GM12878 (cell line): ENCODE measurements around the gene BARX2. TPM values are rescaled to one million over a fixed set of nuclear protein-coding genes. Genes with fewer than 3 reads are reported as not detected.

Source experiments
- ATAC-seq: fragments of 200-7000 bp; cut with Tn5 transposase; 3 replicates; pipeline ENCODE4 v1.9.1; 2020; ENCODE audit warnings: mild to moderate bottlenecking, moderate library complexity
- BruUV-seq: library from RNA; stranded (reverse); fragments of 400-500 nt; replicated peaks from 2 replicates; lab custom pipeline; 2021; lab: Mats Ljungman, UMichigan
- CTCF ChIA-PET: fragments of 300-600 bp; sonication (Branson Sonifier 250); formaldehyde crosslinking; extraction: SDS; loops from one replicate; lab custom pipeline; 2021; ENCODE audit warnings: inconsistent platforms; lab: Yijun Ruan, JAX
- POLR2A ChIA-PET: fragments of 350-600 bp; formaldehyde crosslinking; extraction: SDS; loops from one replicate; lab custom pipeline; 2021; ENCODE audit warnings: inconsistent platforms; lab: Charles Lee
- RAD21 ChIA-PET: fragments of 300-600 bp; sonication (Branson Sonifier 250); formaldehyde crosslinking; loops from one replicate; lab custom pipeline; 2023; ENCODE audit warnings: antibody characterized with exemption; ENCODE audit not compliant: unreplicated experiment; lab: Charles Lee
- SMC1A ChIA-PET: fragments of 300-600 bp; sonication (Branson Sonifier 250); formaldehyde crosslinking; loops from one replicate; lab custom pipeline; 2023; ENCODE audit not compliant: unreplicated experiment, uncharacterized antibody; lab: Charles Lee
- DNase-seq: peaks from one replicate; pipeline ENCODE4 v3.0.0-alpha.2; 2011; ENCODE audit warnings: low read depth, low spot score
- FAIRE-seq: peaks from 3 replicates; lab custom pipeline; 2011; peaks lifted over from hg19 to GRCh38; lab: Jason Lieb, UNC
- H2AFZ ChIP-seq: 2 replicates; pipeline ENCODE4 v1.6.0; 2011; ENCODE audit warnings: low read depth, low read length, control low read depth; ENCODE audit not compliant: control insufficient read depth
- H3K27ac ChIP-seq: 2 replicates; pipeline ENCODE4 v1.5.1; 2011; ENCODE audit warnings: control low read depth; ENCODE audit not compliant: control insufficient read depth, insufficient read depth
- H3K27me3 ChIP-seq, 2 experiments: replicated peaks in 1 of 2; 2 replicates each; pipeline versions ENCODE4 v1.6.0 to v1.6.1; 2011; ENCODE audit warnings: low read length in 1 of 2; ENCODE audit not compliant: control insufficient read depth in 2 of 2, insufficient read depth in 2 of 2
- H3K36me3 ChIP-seq, 2 experiments: 2 replicates each; pipeline ENCODE4 v1.5.1; 2011; ENCODE audit warnings: low read length in 1 of 2; ENCODE audit not compliant: control insufficient read depth in 2 of 2, insufficient read depth in 2 of 2
- H3K4me1 ChIP-seq: 2 replicates; pipeline ENCODE4 v1.6.1; 2011; ENCODE audit warnings: mild to moderate bottlenecking, low read length, moderate library complexity, mixed read lengths; ENCODE audit not compliant: control insufficient read depth, insufficient read depth
- H3K4me2 ChIP-seq: 2 replicates; pipeline ENCODE4 v1.6.0; 2011; ENCODE audit warnings: control low read depth; ENCODE audit not compliant: control insufficient read depth, insufficient read depth
- H3K4me3 ChIP-seq: fragments of 200-600 bp; sonication (generic); 2 replicates; pipeline ENCODE4 v1.5.1; 2016
- H3K79me2 ChIP-seq: 2 replicates; pipeline ENCODE4 v1.6.0; 2011; ENCODE audit warnings: low read length; ENCODE audit not compliant: control insufficient read depth, insufficient read depth
- H3K9ac ChIP-seq: 2 replicates; pipeline ENCODE4 v1.8.0; 2011; ENCODE audit warnings: low read length, control low read depth, mixed read lengths; ENCODE audit not compliant: control insufficient read depth, insufficient read depth
- H3K9me3 ChIP-seq: replicated peaks from 3 replicates; pipeline ENCODE4 v1.5.1; 2011; ENCODE audit warnings: mild to moderate bottlenecking, low read length; ENCODE audit not compliant: control insufficient read depth, insufficient read depth
- H4K20me1 ChIP-seq: 2 replicates; pipeline ENCODE4 v1.6.0; 2011; ENCODE audit not compliant: control insufficient read depth, insufficient read depth
- BRCA1 ChIP-seq: IDR thresholded peaks from 2 replicates; pipeline ENCODE4 v1.6.1; 2011; ENCODE audit warnings: low read depth, low read length, improper control_type of control experiment
- ESRRA ChIP-seq: IDR thresholded peaks from 2 replicates; pipeline ENCODE4 v1.6.1; 2012; ENCODE audit warnings: mild to moderate bottlenecking, low read length, improper control_type of control experiment
- GABPA ChIP-seq: IDR thresholded peaks from 2 replicates; pipeline ENCODE4 v1.6.1; 2014; ENCODE audit warnings: antibody characterized with exemption, low read depth, mild to moderate bottlenecking, inconsistent platforms
- HDAC2 ChIP-seq: fragments of 200-600 bp; sonication (generic); IDR thresholded peaks from 2 replicates; pipeline ENCODE4 v1.6.1; 2017
- IRF4 ChIP-seq: IDR thresholded peaks from 2 replicates; pipeline ENCODE4 v1.6.1; 2011; ENCODE audit warnings: low read depth, low read length
- KDM1A ChIP-seq: fragments of 200-600 bp; sonication (generic); IDR thresholded peaks from 2 replicates; pipeline ENCODE4 v1.6.1; 2016; ENCODE audit warnings: borderline replicate concordance
- MAX ChIP-seq: IDR thresholded peaks from 2 replicates; pipeline ENCODE4 v1.6.1; 2012; ENCODE audit warnings: low read depth, low read length, improper control_type of control experiment
- MEF2B ChIP-seq: fragments of 450-650 bp; IDR thresholded peaks from 2 replicates; pipeline ENCODE4 v1.6.1; 2018; ENCODE audit warnings: mild to moderate bottlenecking, moderate library complexity; ENCODE audit not compliant: partially characterized antibody, poor library complexity, severe bottlenecking
- MXI1 ChIP-seq: fragments of 150-350 bp; IDR thresholded peaks from 2 replicates; pipeline ENCODE4 v1.6.1; 2011; ENCODE audit warnings: low read depth, mild to moderate bottlenecking, inconsistent platforms, low read length, improper control_type of control experiment
- NFYA ChIP-seq: IDR thresholded peaks from 2 replicates; pipeline ENCODE4 v1.6.1; 2011; ENCODE audit warnings: low read depth, mild to moderate bottlenecking, low read length, improper control_type of control experiment, borderline replicate concordance
- PKNOX1 ChIP-seq: fragments of 450-650 bp; IDR thresholded peaks from 2 replicates; pipeline ENCODE4 v1.6.1; 2016; ENCODE audit warnings: mild to moderate bottlenecking
- REST ChIP-seq: IDR thresholded peaks from 2 replicates; pipeline ENCODE4 v1.6.1; 2012; ENCODE audit warnings: mild to moderate bottlenecking, low read depth, low read length
- USF2 ChIP-seq: IDR thresholded peaks from 2 replicates; pipeline ENCODE4 v1.6.1; 2011; ENCODE audit warnings: low read depth, low read length, improper control_type of control experiment, borderline replicate concordance
- WGBS: methylation state at CpG from one replicate; pipeline ENCODE4 v1.1.6; 2016; ENCODE audit warnings: low lambda C conversion rate; ENCODE audit not compliant: insufficient replicate concordance, insufficient coverage; ENCODE audit errors: missing lambda C conversion rate; 5-methylcytosine and 5-hydroxymethylcytosine counted together
- in situ Hi-C: fragments of 300-500 bp; cut with MboI; formaldehyde crosslinking; loops from 9 replicates; pipeline ENCODE4 v1.14.3; 2018; ENCODE audit warnings: mixed read lengths
- intact Hi-C: fragments of 100-400 bp; cut with micrococcal nuclease; formaldehyde crosslinking; loops from one replicate; pipeline ENCODE4 v1.14.2; 2022; ENCODE audit not compliant: unreplicated experiment
- polyA plus RNA-seq, 11 experiments: library from polyadenylated mRNA; depleted of rRNA in 4 of 11; unstranded in 6 of 11; stranded (reverse) in 5 of 11; fragments of >200 nt; fragmentation: Nextera tagmentation in 4 of 11; fragmentation: Illumina TruSeq in 1 of 11; extraction: Ambion mirVana in 4 of 11; extraction: Trizol in 1 of 11; gene quantifications; 1 replicate in 1 of 11; 2 replicates in 10 of 11; pipeline versions ENCODE4 v1.2.1 to v1.2.3, GENCODE V29; 2011 to 2016; ENCODE audit warnings: inconsistent platforms in 2 of 11, missing spikeins in 2 of 11, low read depth in 1 of 11
- total RNA-seq, 4 experiments: library from RNA; depleted of rRNA in 3 of 4; stranded (reverse); fragments of >200 nt in 3 of 4; fragmentation: Illumina TruSeq in 1 of 4; extraction: Trizol in 1 of 4; gene quantifications; 2 replicates each; pipeline versions ENCODE4 v1.2.1 to v1.2.3, GENCODE V29; 2013 to 2021
- TF ChIP-seq, protein P1 (sequence below): IDR thresholded peaks from 2 replicates; pipeline ENCODE4 v1.6.1; 2011; ENCODE audit warnings: low read depth, mild to moderate bottlenecking, low read length, moderate library complexity, borderline replicate concordance; ENCODE audit errors: extremely low read depth

Gene BARX2
- total and polyA plus RNA-seq, 10 of the 15 experiments (the other 5 are each of a cell fraction or from before 2014, with no cell fraction given) = 0.07 to 0.84 TPM; not detected in 8

DNA sequence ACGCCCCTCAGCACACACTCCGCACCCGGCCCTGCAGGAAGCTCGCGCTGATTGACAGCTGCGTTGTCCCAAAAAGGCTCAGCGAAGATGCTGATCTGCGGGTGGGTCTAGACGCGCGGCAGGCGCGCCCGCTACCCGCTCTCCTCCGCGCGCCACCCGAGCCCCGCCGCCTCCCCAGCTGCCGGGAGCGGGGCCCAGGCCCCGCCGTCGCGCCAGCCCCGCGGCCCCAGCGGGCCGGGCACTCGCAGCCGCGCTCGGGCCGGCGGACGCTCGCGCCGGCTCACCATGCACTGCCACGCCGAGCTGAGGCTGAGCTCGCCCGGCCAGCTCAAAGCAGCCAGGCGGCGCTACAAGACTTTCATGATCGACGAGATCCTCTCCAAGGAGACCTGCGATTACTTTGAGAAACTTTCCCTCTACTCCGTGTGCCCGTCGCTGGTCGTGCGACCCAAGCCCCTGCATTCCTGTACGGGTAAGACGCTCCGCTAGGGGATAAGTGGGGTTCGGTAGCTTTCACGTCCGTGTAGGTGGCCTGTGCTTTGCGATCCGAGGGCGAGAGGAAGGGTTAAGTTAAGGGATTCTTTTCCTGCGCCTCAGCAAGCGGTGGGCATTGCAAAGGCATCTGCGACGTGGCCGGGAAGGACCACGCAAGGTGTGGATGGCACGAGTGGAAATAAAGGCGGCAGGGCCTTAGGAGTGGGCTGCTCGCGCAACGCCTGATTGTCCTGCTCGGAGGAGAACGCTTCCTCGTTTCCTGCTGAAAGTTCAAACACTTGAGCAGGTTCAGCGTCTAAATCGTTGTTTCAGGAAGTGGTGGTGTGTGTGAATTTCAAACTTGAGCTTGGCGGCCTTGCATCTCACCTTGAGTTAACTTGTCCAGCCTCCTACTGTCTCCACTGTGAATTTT is at the start of gene BARX2 (continued):
- TF ChIP-seq, protein P1, sequence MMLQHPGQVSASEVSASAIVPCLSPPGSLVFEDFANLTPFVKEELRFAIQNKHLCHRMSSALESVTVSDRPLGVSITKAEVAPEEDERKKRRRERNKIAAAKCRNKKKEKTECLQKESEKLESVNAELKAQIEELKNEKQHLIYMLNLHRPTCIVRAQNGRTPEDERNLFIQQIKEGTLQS = no peak
- TF ChIP-seq KDM1A = no peak
- TF ChIP-seq NFYA = no peak
- no peak for TF ChIP-seq IRF4
- no peak for TF ChIP-seq USF2
- no peak for TF ChIP-seq HDAC2
- TF ChIP-seq MEF2B = no peak
- no peak for TF ChIP-seq BRCA1
- no peak for TF ChIP-seq PKNOX1
- TF ChIP-seq, all 136 proteins: peak for 3

DNA sequence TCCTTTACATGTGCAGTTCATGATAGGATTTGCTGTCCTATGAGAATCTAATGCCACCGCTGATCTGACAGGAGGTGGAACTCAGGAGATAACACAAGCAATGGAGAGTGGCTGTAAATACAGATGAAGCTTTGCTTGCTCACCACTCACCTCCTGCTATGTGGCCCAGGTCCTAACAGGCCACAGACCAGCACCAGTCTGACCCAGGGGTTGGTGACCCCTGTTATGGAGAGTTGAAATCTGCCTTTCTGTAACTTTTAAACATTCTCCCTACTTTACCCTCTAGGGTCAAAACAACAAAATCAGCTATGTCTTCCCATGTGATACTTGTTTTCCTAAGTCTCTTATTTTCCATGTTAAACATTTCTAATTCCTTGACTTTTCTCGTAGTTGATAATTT is 48.7 kb upstream of the BARX2 start:
- BruUV-seq = no TSS peak
- Histone ChIP-seq H3K27ac (no peak overlapping the region), H3K9ac (no peak overlapping the region), H3K9me3 (no peaks in the 10 kb centered on the region), H3K4me2 (no peak overlapping the region), H3K36me3 (no peaks in the 10 kb centered on the region), H3K4me1 (no peaks in the 10 kb centered on the region), H3K4me3 (no peak overlapping the region), H2AFZ (no peak overlapping the region), H4K20me1 (no peaks in the 10 kb centered on the region), H3K79me2 (no peaks in the 10 kb centered on the region), H3K27me3 (no peaks in the 10 kb centered on the region; a peak in 1 of 4 replicates)
- in situ Hi-C loops = no loop called here
- no peak for DNase-seq
- intact Hi-C loops = no loop called here
- ChIA-PET RAD21 (no interaction called here), SMC1A (interaction anchor here (2.1 kb wide), 1 partner anchor 208 kb away, joined by 7 read pairs; no protein-coding TSS in a partner anchor), POLR2A (no interaction called here), CTCF (no interaction called here)
- no peak for ATAC-seq
- 59% methylated on average over 2 of the region's 2 CpGs for WGBS
- no peak for FAIRE-seq
- TF ChIP-seq ESRRA (no peak), GABPA (no peak), MAX (no peak), MXI1 (no peak), REST (no peak)
